Body of pancreas (tissue), 4 donors: ENCODE measurements around the gene FAM216A.

Experiments used
- CTCF ChIP-seq, 7 experiments: fragments of 450-650 bp in 4 of 7; fragments of 200-600 bp in 3 of 7; sonication (generic) in 3 of 7; IDR thresholded peaks; one replicate each; pipeline ENCODE4 v1.5.1; 2016 to 2019; ENCODE audit warnings: antibody characterized with exemption in 7 of 7
- POLR2A ChIP-seq, 3 donors: fragments of 450-650 bp; IDR thresholded peaks; one replicate each; pipeline ENCODE4 v1.6.1; 2016; ENCODE audit warnings: antibody characterized with exemption in 3 of 3, mild to moderate bottlenecking in 2 of 3

GRCh38 chr12:110531741-110532333 lies 63.2 kb downstream of the FAM216A start:
- TF ChIP-seq CTCF (IDR thresholded peaks at IDR 0.05) (no peak), POLR2A (IDR thresholded peaks at IDR 0.05) (no peak)
